Measurements from ENCODE around the gene RAET1L. TPM values are rescaled to one million over a fixed set of nuclear protein-coding genes. Genes with fewer than 3 reads are reported as not detected.
"Not testable (repeated sequence)": the region's sequence is repeated elsewhere in the genome, so short reads cannot be mapped to it uniquely, and the experiment has no call there.

Gene RAET1L
- total and polyA plus RNA-seq, 2 donors, result not detected

- Histone ChIP-seq H3K27ac (ENCODE audit: low read depth) (no peak overlapping the region), H3K4me3 (ENCODE audit: low read depth, low read length) (peak overlapping the region; percentile 54)
These were observed 21.1 kb downstream of the RAET1L start for GRCh38 chr6:150004101-150004782.

GRCh38 chr6:150003599-150003998, 21.7 kb downstream of the RAET1L start:
- H3K36me3 ChIP-seq (ENCODE audit: insufficient read depth); H3K4me1 ChIP-seq (ENCODE audit: insufficient read depth); H3K27ac ChIP-seq (ENCODE audit: low read depth); H3K4me3 ChIP-seq (ENCODE audit: low read depth, low read length); DNase-seq (ENCODE audit: extremely low spot score): not testable (repeated sequence)
- WGBS, result 85% methylated on average over 3 of the region's 3 CpGs

More at GRCh38 chr6:150004101-150004782, 21.1 kb downstream of the RAET1L start:
- Histone ChIP-seq H3K36me3 (ENCODE audit: insufficient read depth) (no peaks in the 10 kb centered on the region), H3K4me1 (ENCODE audit: insufficient read depth) (no peaks in the 10 kb centered on the region)
- DNase-seq (ENCODE audit: extremely low spot score), result no peak
- 34% methylated on average over 14 of the region's 14 CpGs for WGBS

DNA sequence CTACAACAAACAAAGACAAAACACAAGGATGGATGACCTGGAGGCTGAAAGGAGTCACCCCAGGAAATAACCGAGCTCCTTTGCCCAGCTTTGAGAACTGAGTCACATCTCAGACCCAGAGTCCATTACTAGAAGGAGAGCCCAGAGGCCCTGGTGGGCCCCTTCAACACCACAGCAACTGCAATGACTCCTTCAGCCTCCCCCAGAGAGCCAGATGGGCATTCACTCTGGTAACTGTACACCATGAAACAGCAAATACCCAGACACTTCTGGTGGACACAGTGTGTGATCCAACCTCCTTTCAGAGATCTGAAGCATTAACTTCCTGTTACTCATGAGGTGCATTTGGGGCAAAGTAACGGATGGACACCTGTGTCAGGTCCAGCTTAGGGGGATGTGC, 22.6 kb downstream of the RAET1L start:
- no peak for DNase-seq (ENCODE audit: extremely low spot score)
- Histone ChIP-seq H3K4me1 (ENCODE audit: insufficient read depth) (no peaks in the 10 kb centered on the region), H3K36me3 (ENCODE audit: insufficient read depth) (no peaks in the 10 kb centered on the region), H3K4me3 (ENCODE audit: low read depth, low read length) (no peak overlapping the region), H3K27ac (ENCODE audit: low read depth) (no peak overlapping the region)
- WGBS, result 92% methylated on average over 2 of the region's 2 CpGs

DNA sequence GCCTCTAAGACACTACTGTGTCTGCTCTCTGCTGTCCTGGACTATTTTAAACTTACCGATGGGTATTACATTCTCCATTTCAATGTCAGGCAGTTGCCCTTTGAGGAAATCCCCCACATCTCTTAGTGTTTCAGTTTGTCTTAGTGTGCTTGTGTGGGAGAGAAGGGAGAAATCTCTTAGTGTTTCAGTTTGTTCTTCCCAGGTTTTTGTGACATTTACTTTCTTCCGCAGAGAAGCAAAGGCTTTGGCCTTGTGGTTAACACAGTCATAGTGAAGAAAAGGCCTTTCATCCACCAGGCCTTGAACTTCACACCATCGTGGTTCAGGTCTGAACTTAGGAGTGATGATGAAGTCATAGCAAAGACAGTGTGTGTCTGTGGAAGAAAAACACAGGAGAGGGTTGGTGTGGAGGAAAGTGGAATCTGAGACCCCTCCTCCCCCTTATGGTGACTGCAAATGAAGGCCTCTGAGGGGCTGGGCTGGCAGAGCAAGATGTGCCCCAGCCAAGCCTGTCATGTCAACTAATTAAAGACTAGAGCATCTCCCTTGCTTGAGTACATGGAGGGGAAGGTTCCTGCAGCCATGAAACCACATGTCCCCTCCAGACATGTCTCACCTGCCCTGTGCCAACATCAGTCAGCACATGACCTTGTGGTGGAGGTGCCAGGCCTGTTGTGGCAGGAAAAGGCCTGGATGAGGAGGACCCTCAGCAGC, 23.9 kb downstream of the RAET1L start:
- no peak overlapping the region for H3K27ac ChIP-seq (ENCODE audit: low read depth)
- no peak for DNase-seq (ENCODE audit: extremely low spot score)
- no peak overlapping the region for H3K4me3 ChIP-seq (ENCODE audit: low read depth, low read length)
- 73% methylated on average over 3 of the region's 3 CpGs for WGBS
- no peaks in the 10 kb centered on the region for H3K36me3 ChIP-seq (ENCODE audit: insufficient read depth)
- no peaks in the 10 kb centered on the region for H3K4me1 ChIP-seq (ENCODE audit: insufficient read depth)

DNA sequence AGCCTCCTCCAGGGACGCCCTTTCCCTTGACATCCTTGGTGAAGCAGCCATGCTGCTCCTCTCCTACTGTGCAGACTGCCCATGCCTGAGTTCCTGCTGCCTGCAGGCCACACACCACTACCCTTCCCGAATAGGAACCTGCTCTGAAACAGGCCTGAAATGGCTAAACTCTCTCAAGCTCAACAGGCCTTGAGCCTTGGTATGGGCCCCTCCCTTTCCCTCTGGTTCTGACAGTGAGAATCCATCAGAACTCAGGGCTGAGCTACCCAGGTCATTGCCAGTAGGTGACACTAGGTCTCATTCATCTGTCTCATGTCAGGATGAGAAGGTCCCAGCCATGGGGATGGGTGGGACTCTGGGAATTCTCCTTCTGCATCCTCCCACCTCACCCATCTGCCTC, 25.7 kb downstream of the RAET1L start:
- Histone ChIP-seq H3K36me3 (ENCODE audit: insufficient read depth) (no peaks in the 10 kb centered on the region), H3K4me3 (ENCODE audit: low read depth, low read length) (no peak overlapping the region), H3K4me1 (ENCODE audit: insufficient read depth) (no peaks in the 10 kb centered on the region), H3K27ac (ENCODE audit: low read depth) (no peak overlapping the region)
- 87% methylated on average over 2 of the region's 2 CpGs for WGBS
- no peak for DNase-seq (ENCODE audit: extremely low spot score)

- WGBS, result 86% methylated on average over 7 of the region's 7 CpGs
These were observed 29.4 kb downstream of the RAET1L start for GRCh38 chr6:149995971-149996370.

DNA sequence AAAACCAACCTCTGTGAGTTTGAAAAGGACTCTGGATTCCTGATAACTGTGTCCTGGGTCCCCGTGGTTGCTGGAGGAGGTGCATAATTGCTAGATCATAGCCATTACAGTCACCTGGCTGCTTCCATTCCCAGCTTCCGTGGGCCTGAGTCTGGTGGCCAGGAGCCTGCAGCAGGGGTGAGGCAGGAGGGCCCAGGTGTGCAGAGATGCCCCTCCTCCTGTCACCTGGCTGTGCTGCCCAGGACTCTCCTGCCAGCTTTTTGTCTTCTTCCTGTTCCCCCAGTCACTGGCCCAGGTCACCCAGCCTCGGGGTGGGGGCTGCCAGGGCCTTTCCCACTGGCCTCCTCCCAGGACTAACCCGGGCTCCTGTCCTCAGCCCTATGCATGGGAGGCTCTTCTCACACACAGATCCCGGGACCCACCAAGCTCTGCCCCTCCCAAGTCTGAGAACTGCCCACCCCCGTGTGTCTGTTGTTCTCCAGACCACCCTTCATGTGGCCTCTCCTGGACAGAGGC, 30.0 kb downstream of the RAET1L start:
- Histone ChIP-seq H3K36me3 (ENCODE audit: insufficient read depth) (no peaks in the 10 kb centered on the region), H3K4me3 (ENCODE audit: low read depth, low read length) (no peak overlapping the region), H3K4me1 (ENCODE audit: insufficient read depth) (peaks cover 2% of the 10 kb centered on the region), H3K27ac (ENCODE audit: low read depth) (no peak overlapping the region)
- no peak for DNase-seq (ENCODE audit: extremely low spot score)
- 69% methylated on average over 6 of the region's 6 CpGs for WGBS

More at GRCh38 chr6:149995971-149996370, 29.4 kb downstream of the RAET1L start:
- Histone ChIP-seq H3K4me3 (ENCODE audit: low read depth, low read length) (no peak overlapping the region), H3K4me1 (ENCODE audit: insufficient read depth) (no peaks in the 10 kb centered on the region), H3K27ac (ENCODE audit: low read depth) (no peak overlapping the region), H3K36me3 (ENCODE audit: insufficient read depth) (no peaks in the 10 kb centered on the region)
- no peak for DNase-seq (ENCODE audit: extremely low spot score)

DNA sequence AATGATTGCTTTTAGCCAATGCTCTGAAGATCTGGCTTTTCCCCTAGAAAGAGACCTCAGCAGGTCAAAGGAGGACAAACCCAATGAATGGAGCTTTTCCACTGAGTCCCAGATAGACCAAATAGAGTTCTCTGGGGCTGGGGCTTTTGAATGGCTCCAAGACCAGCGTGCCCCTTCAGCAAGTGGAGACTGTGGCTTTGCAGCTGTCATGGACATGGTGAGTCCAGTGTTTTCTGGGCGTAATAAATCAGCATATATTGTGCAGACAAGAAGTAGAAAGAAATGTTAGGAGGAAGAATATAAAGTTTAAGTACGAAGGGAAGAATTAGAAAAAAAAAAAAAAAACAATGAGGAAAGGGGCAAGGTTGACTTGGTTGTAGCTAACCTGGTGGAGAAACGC, 33.5 kb downstream of the RAET1L start:
- Histone ChIP-seq H3K27ac (ENCODE audit: low read depth) (no peak overlapping the region), H3K36me3 (ENCODE audit: insufficient read depth) (no peaks in the 10 kb centered on the region), H3K4me3 (ENCODE audit: low read depth, low read length) (no peak overlapping the region), H3K4me1 (ENCODE audit: insufficient read depth) (peaks cover 2% of the 10 kb centered on the region)
- 42% methylated on average over 4 of the region's 4 CpGs for WGBS
- DNase-seq (ENCODE audit: extremely low spot score), result no peak

- H3K4me3 ChIP-seq (ENCODE audit: low read depth, low read length); DNase-seq (ENCODE audit: extremely low spot score); H3K4me1 ChIP-seq (ENCODE audit: insufficient read depth); H3K27ac ChIP-seq (ENCODE audit: low read depth); H3K36me3 ChIP-seq (ENCODE audit: insufficient read depth): not testable (repeated sequence)
- WGBS, result 2% methylated on average over 7 of the region's 7 CpGs
These were observed 33.9 kb downstream of the RAET1L start for GRCh38 chr6:149991472-149991795.

- DNase-seq (ENCODE audit: extremely low spot score), result no peak
- Histone ChIP-seq H3K27ac (ENCODE audit: low read depth) (no peak overlapping the region), H3K36me3 (ENCODE audit: insufficient read depth) (no peaks in the 10 kb centered on the region), H3K4me3 (ENCODE audit: low read depth, low read length) (peak overlapping the region; percentile 16), H3K4me1 (ENCODE audit: insufficient read depth) (peaks cover 2% of the 10 kb centered on the region)
- WGBS, result under 1% methylated on average over 49 of the region's 49 CpGs
These were observed 34.5 kb downstream of the RAET1L start for GRCh38 chr6:149990661-149991471.

GRCh38 chr6:149990212-149990660, 35.1 kb downstream of the RAET1L start:
- Histone ChIP-seq H3K27ac (ENCODE audit: low read depth) (no peak overlapping the region), H3K4me3 (ENCODE audit: low read depth, low read length) (no peak overlapping the region), H3K4me1 (ENCODE audit: insufficient read depth) (peaks cover 2% of the 10 kb centered on the region), H3K36me3 (ENCODE audit: insufficient read depth) (no peaks in the 10 kb centered on the region)
- under 1% methylated on average over 32 of the region's 32 CpGs for WGBS
- no peak for DNase-seq (ENCODE audit: extremely low spot score)

DNA sequence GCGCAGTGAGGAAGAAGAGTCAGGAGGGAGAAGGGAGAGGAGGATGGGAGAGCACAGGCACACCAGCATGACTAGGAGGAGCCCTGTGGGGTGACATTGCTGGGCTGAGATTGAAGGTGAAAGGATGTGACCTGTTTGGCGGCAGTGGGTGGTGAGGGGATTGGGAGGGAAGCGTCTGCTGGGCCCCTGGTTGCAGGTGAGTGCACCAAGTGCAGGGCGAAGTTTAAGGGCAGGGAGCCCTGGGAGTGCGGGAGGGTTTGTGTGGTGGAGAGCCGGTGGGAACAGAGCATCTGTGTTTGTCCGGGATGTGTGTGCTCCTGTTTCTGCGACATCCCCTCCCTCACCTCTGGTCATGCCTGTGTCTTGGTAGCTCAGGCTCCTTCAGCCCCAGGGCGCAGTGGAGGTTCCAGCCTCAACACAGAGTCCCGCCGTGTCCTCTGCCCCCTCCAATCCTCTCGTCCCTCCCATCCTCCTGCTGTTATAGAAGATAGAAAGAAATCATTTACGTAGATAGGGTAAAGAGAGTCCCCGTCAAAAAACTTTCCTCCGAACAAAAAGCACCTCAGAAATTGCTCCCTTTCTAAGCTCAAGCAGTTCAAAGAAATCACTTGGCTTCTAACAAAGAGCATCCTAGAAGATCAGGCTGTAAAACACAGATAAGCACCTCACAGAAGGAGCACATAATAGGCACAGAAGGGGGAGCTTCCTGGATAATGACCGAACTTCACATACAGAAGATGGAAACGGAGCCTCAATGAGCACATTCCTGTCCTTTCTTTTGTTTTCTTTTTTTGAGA, 36.6 kb downstream of the RAET1L start:
- no peak overlapping the region for H3K27ac ChIP-seq (ENCODE audit: low read depth)
- no peak for DNase-seq (ENCODE audit: extremely low spot score)
- peaks cover 2% of the 10 kb centered on the region for H3K4me1 ChIP-seq (ENCODE audit: insufficient read depth)
- WGBS, result 6% methylated on average over 17 of the region's 17 CpGs
- H3K4me3 ChIP-seq (ENCODE audit: low read depth, low read length), result no peak overlapping the region
- no peaks in the 10 kb centered on the region for H3K36me3 ChIP-seq (ENCODE audit: insufficient read depth)

- H3K4me3 ChIP-seq (ENCODE audit: low read depth, low read length), result no peak overlapping the region
- H3K36me3 ChIP-seq (ENCODE audit: insufficient read depth), result no peaks in the 10 kb centered on the region
- no peak overlapping the region for H3K27ac ChIP-seq (ENCODE audit: low read depth)
- 56% methylated on average over 2 of the region's 2 CpGs for WGBS
- no peak for DNase-seq (ENCODE audit: extremely low spot score)
- H3K4me1 ChIP-seq (ENCODE audit: insufficient read depth), result peaks cover 2% of the 10 kb centered on the region
These were observed 37.7 kb downstream of the RAET1L start for GRCh38 chr6:149987602-149988107.
